NT2/D1 (cell line): ENCODE data around the gene KCP.

ENCODE experiments used
- DNase-seq: peaks from one replicate; pipeline ENCODE4 v3.0.0-alpha.2; 2011; ENCODE audit warnings: low read depth, low spot score
- H3K27me3 ChIP-seq: 2 replicates; pipeline ENCODE4 v1.6.0; 2011; ENCODE audit warnings: mild to moderate bottlenecking; ENCODE audit not compliant: insufficient read length, insufficient read depth
- H3K36me3 ChIP-seq: 2 replicates; pipeline ENCODE4 v1.6.1; 2011; ENCODE audit warnings: mild to moderate bottlenecking, low read length, mixed read lengths; ENCODE audit not compliant: insufficient read depth, insufficient read length
- H3K4me1 ChIP-seq: 2 replicates; pipeline ENCODE4 v1.5.1; 2011; ENCODE audit not compliant: insufficient read depth, insufficient read length
- H3K4me3 ChIP-seq: 2 replicates; pipeline ENCODE4 v1.5.1; 2011; ENCODE audit warnings: low read depth; ENCODE audit not compliant: insufficient read length
- H3K9ac ChIP-seq: 2 replicates; pipeline ENCODE4 v1.6.0; 2011; ENCODE audit warnings: low read depth; ENCODE audit not compliant: insufficient read length
- H3K9me3 ChIP-seq: 2 replicates; pipeline ENCODE4 v1.5.1; 2011; ENCODE audit warnings: mild to moderate bottlenecking, low read length; ENCODE audit not compliant: insufficient read depth
- SUZ12 ChIP-seq: IDR thresholded peaks from 2 replicates; pipeline ENCODE4 v1.6.1; 2011; ENCODE audit not compliant: insufficient read length, insufficient read depth; ENCODE audit errors: extremely low read depth
- YY1 ChIP-seq: IDR thresholded peaks from 2 replicates; pipeline ENCODE4 v1.6.1; 2011; ENCODE audit not compliant: insufficient read length, insufficient read depth
- ZNF274 ChIP-seq: IDR thresholded peaks from 2 replicates; pipeline ENCODE4 v1.6.1; 2011; ENCODE audit warnings: mild to moderate bottlenecking, low read depth, low read length

The KCP gene

GRCh38 chr7:128827248-128827958 lies 83.1 kb downstream of the KCP start:
- Histone ChIP-seq H3K27me3 (no peaks in the 10 kb centered on the region), H3K9ac (no peak overlapping the region), H3K4me3 (no peak overlapping the region), H3K9me3 (no peaks in the 10 kb centered on the region), H3K4me1 (peaks cover 14% of the 10 kb centered on the region), H3K36me3 (peaks cover 12% of the 10 kb centered on the region)
- no peak for DNase-seq
- TF ChIP-seq SUZ12 (no peak), ZNF274 (no peak), YY1 (no peak)

GRCh38 chr7:128826916-128827247 lies 83.6 kb downstream of the KCP start:
- H3K4me1 ChIP-seq = peaks cover 14% of the 10 kb centered on the region
- no peak overlapping the region for H3K9ac ChIP-seq
- DNase-seq = no peak
- no peak overlapping the region for H3K4me3 ChIP-seq
- no peak for TF ChIP-seq YY1
- TF ChIP-seq SUZ12 = no peak
- no peak for TF ChIP-seq ZNF274
- H3K9me3 ChIP-seq = no peaks in the 10 kb centered on the region
- no peaks in the 10 kb centered on the region for H3K27me3 ChIP-seq
- peaks cover 8% of the 10 kb centered on the region for H3K36me3 ChIP-seq
